ENCODE data around the gene CLDN5.

GRCh38 chr22:19519041-19519926 lies 4.9 kb downstream of the CLDN5 start:
- TF ChIP-seq POLR2AphosphoS5 (IDR thresholded peaks at IDR 0.05; ENCODE audit: borderline replicate concordance, low read depth, low read length): no peak
- TF ChIP-seq EZH2 (IDR thresholded peaks at IDR 0.05): no peak
- no peak for TF ChIP-seq FOXP2 (optimal IDR thresholded peaks at IDR 0.05; ENCODE audit: control extremely low read depth, extremely low read length, insufficient read depth)
